ENCODE measurements around the gene UBALD1.

UBALD1 gene

GRCh38 chr16:4572715-4573114 lies 42.0 kb downstream of the UBALD1 start:
- TF ChIP-seq EZH2phosphoT487 (IDR thresholded peaks at IDR 0.05; ENCODE audit: low read length) (no peak), EZH2 (optimal IDR thresholded peaks at IDR 0.05; ENCODE audit: low read depth, low read length) (no peak)
- TF ChIP-seq, protein P1, sequence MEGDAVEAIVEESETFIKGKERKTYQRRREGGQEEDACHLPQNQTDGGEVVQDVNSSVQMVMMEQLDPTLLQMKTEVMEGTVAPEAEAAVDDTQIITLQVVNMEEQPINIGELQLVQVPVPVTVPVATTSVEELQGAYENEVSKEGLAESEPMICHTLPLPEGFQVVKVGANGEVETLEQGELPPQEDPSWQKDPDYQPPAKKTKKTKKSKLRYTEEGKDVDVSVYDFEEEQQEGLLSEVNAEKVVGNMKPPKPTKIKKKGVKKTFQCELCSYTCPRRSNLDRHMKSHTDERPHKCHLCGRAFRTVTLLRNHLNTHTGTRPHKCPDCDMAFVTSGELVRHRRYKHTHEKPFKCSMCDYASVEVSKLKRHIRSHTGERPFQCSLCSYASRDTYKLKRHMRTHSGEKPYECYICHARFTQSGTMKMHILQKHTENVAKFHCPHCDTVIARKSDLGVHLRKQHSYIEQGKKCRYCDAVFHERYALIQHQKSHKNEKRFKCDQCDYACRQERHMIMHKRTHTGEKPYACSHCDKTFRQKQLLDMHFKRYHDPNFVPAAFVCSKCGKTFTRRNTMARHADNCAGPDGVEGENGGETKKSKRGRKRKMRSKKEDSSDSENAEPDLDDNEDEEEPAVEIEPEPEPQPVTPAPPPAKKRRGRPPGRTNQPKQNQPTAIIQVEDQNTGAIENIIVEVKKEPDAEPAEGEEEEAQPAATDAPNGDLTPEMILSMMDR (IDR thresholded peaks at IDR 0.05; ENCODE audit: low read length), result no peak
- DNase-seq, result no peak
- Histone ChIP-seq H3K4me1 (ENCODE audit: low read length) (0 out of 2 replicates have a peak, but pooled peaks cover 4% of the 10 kb centered on the region), H3F3A (ENCODE audit: insufficient read depth, low read length) (no peaks in the 10 kb centered on the region), H3K27ac (ENCODE audit: low read length) (no peak overlapping the region), H3K36me3 (replicated peaks; ENCODE audit: insufficient read depth, low read length) (no peaks in the 10 kb centered on the region), H4K20me1 (ENCODE audit: insufficient read depth, low read length) (no peaks in the 10 kb centered on the region), H2AFZ (ENCODE audit: low read length) (no peak overlapping the region), H3K27me3 (replicated peaks; ENCODE audit: insufficient read depth, low read length) (no peaks in the 10 kb centered on the region), H3K4me3 (ENCODE audit: low read length) (no peak overlapping the region), H3K9ac (ENCODE audit: low read length) (no peak overlapping the region), H3K79me2 (ENCODE audit: low read length) (no peaks in the 10 kb centered on the region), H3K9me2 (replicated peaks; ENCODE audit: insufficient read depth, low read length) (no peaks in the 10 kb centered on the region), H3K4me2 (ENCODE audit: low read depth, low read length) (no peak overlapping the region), H3K9me3 (replicated peaks; ENCODE audit: insufficient read depth, low read length) (no peaks in the 10 kb centered on the region)

- no peak overlapping the region for H3K9ac ChIP-seq (ENCODE audit: low read length)
- no peaks in the 10 kb centered on the region for H3K79me2 ChIP-seq (ENCODE audit: low read length)
- no peaks in the 10 kb centered on the region for H3K27me3 ChIP-seq (replicated peaks; ENCODE audit: insufficient read depth, low read length)
- H2AFZ ChIP-seq (ENCODE audit: low read length), result no peak overlapping the region
- peaks cover 3% of the 10 kb centered on the region; the same call in 1 of the 2 replicates for H3F3A ChIP-seq (ENCODE audit: insufficient read depth, low read length)
- H4K20me1 ChIP-seq (ENCODE audit: insufficient read depth, low read length), result no peaks in the 10 kb centered on the region
- no peak overlapping the region for H3K4me2 ChIP-seq (ENCODE audit: low read depth, low read length)
- peaks cover 12% of the 10 kb centered on the region for H3K4me1 ChIP-seq (ENCODE audit: low read length)
- no peak overlapping the region for H3K4me3 ChIP-seq (ENCODE audit: low read length)
- no peak for DNase-seq
- no peak overlapping the region for H3K27ac ChIP-seq (ENCODE audit: low read length)
- TF ChIP-seq EZH2phosphoT487 (IDR thresholded peaks at IDR 0.05; ENCODE audit: low read length), result no peak
- no peak for TF ChIP-seq EZH2 (optimal IDR thresholded peaks at IDR 0.05; ENCODE audit: low read depth, low read length)
- TF ChIP-seq, protein P1 (IDR thresholded peaks at IDR 0.05; ENCODE audit: low read length), result no peak
- no peaks in the 10 kb centered on the region for H3K9me3 ChIP-seq (replicated peaks; ENCODE audit: insufficient read depth, low read length)
- no peaks in the 10 kb centered on the region for H3K9me2 ChIP-seq (replicated peaks; ENCODE audit: insufficient read depth, low read length)
- no peaks in the 10 kb centered on the region for H3K36me3 ChIP-seq (replicated peaks; ENCODE audit: insufficient read depth, low read length)
These were observed 43.9 kb downstream of the UBALD1 start for GRCh38 chr16:4570688-4571321.

GRCh38 chr16:4570086-4570485 lies 44.6 kb downstream of the UBALD1 start:
- no peaks in the 10 kb centered on the region for H3K79me2 ChIP-seq (ENCODE audit: low read length)
- 0 out of 2 replicates have a peak overlapping the region, but pooled peaks have one; percentile 6 for H2AFZ ChIP-seq (ENCODE audit: low read length)
- H3K36me3 ChIP-seq (replicated peaks; ENCODE audit: insufficient read depth, low read length), result no peaks in the 10 kb centered on the region
- peaks cover 14% of the 10 kb centered on the region for H3K4me1 ChIP-seq (ENCODE audit: low read length)
- peaks cover 4% of the 10 kb centered on the region; the same call in 1 of the 2 replicates for H3F3A ChIP-seq (ENCODE audit: insufficient read depth, low read length)
- no peaks in the 10 kb centered on the region for H4K20me1 ChIP-seq (ENCODE audit: insufficient read depth, low read length)
- no peak overlapping the region for H3K9ac ChIP-seq (ENCODE audit: low read length)
- H3K27ac ChIP-seq (ENCODE audit: low read length), result no peak overlapping the region
- peak overlapping the region; percentile 16; the same call in 1 of the 2 replicates for H3K4me3 ChIP-seq (ENCODE audit: low read length)
- no peaks in the 10 kb centered on the region for H3K9me2 ChIP-seq (replicated peaks; ENCODE audit: insufficient read depth, low read length)
- no peaks in the 10 kb centered on the region for H3K27me3 ChIP-seq (replicated peaks; ENCODE audit: insufficient read depth, low read length)
- H3K4me2 ChIP-seq (ENCODE audit: low read depth, low read length), result peak overlapping the region; percentile 31; the same call in 1 of the 2 replicates
- H3K9me3 ChIP-seq (replicated peaks; ENCODE audit: insufficient read depth, low read length), result no peaks in the 10 kb centered on the region
- TF ChIP-seq EZH2phosphoT487 (IDR thresholded peaks at IDR 0.05; ENCODE audit: low read length) (no peak), EZH2 (optimal IDR thresholded peaks at IDR 0.05; ENCODE audit: low read depth, low read length) (no peak)
- TF ChIP-seq, protein P1 (IDR thresholded peaks at IDR 0.05; ENCODE audit: low read length), result no peak
- DNase-seq, result peak; percentile 43
